Fibroblast of lung (primary cell): ENCODE data around the gene ANKAR.

Source experiments
- EZH2 ChIP-seq: IDR thresholded peaks from 2 replicates; pipeline ENCODE4 v1.5.1; 2012; ENCODE audit warnings: low read length, control low read depth, mild to moderate bottlenecking; ENCODE audit errors: missing control alignments
- TF ChIP-seq, protein P1 (sequence below), 2 donors: IDR thresholded peaks in 1 of 2; conservative IDR thresholded peaks in 1 of 2; 1 replicate in 1 of 2; 2 replicates in 1 of 2; pipeline ENCODE4 v1.5.1; 2011 to 2012; ENCODE audit warnings: low read length in 2 of 2, control low read depth in 1 of 2, inconsistent platforms in 1 of 2, low read depth in 1 of 2, mild to moderate bottlenecking in 1 of 2

DNA sequence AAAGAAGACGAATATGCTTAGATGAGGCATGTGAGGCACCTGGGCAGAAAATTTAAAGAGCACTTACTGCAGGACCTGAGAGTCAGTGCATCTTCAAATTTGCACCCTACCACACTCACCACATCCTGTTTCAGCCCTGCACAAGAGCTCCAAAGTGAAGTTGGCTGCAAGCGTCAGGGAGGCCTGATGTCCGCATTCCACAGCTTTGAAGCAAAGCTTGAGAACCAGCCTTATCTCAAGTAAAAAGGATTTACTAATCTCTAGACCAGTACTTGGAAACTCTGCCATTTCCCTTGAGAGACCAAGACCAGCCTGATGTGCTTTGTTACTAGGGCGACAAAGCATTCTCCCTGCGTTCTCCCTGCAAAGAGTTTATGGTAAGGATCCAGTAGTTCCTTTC is 16.6 kb upstream of the ANKAR start:
- TF ChIP-seq, protein P1, sequence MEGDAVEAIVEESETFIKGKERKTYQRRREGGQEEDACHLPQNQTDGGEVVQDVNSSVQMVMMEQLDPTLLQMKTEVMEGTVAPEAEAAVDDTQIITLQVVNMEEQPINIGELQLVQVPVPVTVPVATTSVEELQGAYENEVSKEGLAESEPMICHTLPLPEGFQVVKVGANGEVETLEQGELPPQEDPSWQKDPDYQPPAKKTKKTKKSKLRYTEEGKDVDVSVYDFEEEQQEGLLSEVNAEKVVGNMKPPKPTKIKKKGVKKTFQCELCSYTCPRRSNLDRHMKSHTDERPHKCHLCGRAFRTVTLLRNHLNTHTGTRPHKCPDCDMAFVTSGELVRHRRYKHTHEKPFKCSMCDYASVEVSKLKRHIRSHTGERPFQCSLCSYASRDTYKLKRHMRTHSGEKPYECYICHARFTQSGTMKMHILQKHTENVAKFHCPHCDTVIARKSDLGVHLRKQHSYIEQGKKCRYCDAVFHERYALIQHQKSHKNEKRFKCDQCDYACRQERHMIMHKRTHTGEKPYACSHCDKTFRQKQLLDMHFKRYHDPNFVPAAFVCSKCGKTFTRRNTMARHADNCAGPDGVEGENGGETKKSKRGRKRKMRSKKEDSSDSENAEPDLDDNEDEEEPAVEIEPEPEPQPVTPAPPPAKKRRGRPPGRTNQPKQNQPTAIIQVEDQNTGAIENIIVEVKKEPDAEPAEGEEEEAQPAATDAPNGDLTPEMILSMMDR (conservative IDR thresholded peaks at IDR 0.05 in 1 of 2, IDR thresholded peaks at IDR 0.05 in 1 of 2; ENCODE audit: low read depth in 1 of 2, low read length in 2 of 2): no peak
- TF ChIP-seq EZH2: no peak
